SHP77 (cell line): ENCODE measurements around the gene SERPINA10.
"Not testable (repeated sequence)": the region's sequence is repeated elsewhere in the genome, so short reads cannot be mapped to it uniquely, and the experiment has no call there.

Source experiments
- DNase-seq, 2 experiments: peaks; one replicate each; lab custom pipeline; 2025; lab: John Stamatoyannopoulos, UW

The SERPINA10 gene

GRCh38 chr14:94284221-94284620 lies 8.8 kb downstream of the SERPINA10 start:
- DNase-seq = no peak

DNA sequence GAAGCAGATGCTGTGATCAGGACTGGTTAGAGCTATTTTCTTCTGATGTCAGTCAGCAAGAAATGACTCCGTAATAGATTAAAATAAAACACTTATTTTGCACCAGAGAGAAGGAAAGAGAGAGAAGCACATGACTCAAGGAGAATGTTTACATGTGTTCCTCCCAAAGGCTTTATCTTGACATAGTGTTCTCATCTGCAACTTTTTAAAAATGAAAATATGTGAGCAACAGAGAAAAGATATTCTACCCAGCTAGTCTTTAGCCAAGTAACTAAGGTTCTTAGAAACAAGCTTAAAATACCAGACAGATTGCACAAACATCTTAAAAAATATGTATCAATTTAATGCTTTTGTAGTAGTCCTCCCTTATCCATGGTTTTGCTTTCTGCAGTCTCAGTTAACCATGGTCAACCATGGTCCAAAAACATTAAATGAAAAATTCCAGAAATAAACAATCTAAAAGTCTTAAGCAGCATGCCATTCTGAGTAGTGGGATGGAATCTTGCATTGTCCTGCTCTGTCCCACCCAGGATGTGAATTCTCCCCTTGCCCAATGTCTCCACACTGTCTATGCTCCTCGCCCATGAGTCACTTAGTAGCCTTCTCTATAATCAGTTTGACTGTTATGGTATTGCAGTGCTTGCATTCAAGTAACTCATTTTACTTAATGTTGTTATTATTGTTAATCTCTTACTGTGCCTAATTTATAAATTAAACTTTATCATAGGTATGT lies 9.9 kb downstream of the SERPINA10 start:
- no peak for DNase-seq

GRCh38 chr14:94278731-94279130 lies 14.3 kb downstream of the SERPINA10 start:
- no peak for DNase-seq

DNA sequence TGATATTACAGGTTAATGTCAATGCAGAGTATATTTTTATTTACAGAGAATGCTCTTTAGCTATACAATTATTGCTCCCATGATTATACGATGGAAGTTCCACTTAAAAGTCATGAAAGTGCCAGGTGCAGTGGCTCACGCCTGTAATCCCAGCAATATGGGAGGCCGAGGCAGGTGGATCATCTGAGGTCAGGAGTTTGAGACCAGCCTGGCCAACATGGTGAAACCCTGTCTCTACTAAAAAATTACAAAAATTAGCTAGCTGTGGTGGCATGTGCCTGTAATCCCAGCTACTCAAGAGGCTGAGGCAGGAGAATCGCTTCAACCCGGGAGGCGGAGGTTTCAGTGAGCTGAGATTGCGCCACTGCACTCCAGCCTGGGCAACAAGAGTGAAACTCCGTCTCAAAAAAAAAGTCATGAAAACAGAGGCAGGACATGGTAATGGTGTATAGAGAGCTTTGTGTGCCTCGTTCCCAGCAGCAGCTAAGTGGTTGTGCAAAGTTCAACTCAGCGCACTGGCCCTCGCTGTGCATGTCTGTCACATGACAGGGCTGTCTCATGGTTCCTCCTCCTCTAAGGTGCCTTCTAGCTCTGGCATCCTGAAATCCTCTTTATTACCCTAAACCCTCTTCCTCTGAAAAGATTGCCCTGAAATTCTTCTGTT lies 16.0 kb downstream of the SERPINA10 start:
- not testable (repeated sequence) for DNase-seq

DNA sequence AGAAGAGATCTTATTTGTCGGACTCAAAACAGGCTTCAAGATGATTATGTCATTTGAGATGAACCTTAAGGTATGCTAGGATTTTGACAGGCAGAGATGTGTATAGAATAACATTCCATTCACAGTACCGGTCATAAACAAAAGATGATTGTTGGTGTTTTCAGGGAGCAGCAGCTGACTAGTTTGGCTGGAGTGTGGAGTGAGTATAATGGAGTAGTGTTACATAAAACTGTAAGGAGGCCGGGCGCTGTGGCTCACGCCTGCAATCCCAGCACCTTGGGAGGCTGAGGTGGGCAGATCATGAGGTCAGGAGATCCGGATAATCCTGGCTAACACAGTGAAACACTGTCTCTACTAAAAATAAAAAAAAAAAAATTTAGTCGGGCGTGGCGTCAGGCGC lies 23.9 kb downstream of the SERPINA10 start:
- no peak for DNase-seq

DNA sequence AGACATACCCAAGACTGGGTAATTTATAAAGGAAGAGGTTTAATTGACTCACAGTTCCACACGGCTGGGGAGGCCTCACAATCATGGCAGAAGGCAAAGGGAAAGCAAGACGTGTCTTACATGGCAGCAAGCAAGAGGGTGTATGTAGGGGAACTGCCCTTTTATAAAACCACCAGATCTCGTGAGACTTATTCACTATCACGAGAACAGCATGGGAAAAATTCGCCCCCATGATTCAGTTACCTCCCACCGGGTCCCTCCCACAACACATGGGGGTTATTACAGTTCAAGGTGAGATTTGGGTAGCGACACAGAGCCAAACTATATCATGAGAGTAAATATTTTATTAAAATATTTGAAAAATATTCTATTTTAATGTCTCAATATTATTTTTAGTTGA lies 24.5 kb downstream of the SERPINA10 start:
- DNase-seq = not testable (repeated sequence)

- no peak for DNase-seq
These were observed 25.7 kb downstream of the SERPINA10 start for GRCh38 chr14:94267352-94267751.

DNA sequence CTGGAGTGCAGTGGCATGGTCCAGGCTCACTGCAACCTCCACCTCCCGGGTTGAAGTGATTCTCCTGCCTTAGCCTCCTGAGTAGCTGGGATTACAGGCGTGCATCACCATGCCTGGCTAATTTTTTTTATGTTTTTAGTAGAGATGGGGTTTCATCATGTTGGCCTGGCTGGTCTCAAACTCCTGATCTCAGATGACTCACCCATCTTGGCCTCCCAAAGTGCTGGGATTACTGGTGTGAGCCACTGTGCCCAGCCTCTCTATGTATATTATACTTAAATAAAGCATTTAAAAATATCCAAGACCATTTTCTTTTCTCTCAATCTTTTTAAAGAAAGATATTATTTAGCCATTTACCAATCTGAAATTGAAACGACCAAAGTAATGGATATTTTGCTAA lies 28.9 kb downstream of the SERPINA10 start:
- not testable (repeated sequence) for DNase-seq

DNA sequence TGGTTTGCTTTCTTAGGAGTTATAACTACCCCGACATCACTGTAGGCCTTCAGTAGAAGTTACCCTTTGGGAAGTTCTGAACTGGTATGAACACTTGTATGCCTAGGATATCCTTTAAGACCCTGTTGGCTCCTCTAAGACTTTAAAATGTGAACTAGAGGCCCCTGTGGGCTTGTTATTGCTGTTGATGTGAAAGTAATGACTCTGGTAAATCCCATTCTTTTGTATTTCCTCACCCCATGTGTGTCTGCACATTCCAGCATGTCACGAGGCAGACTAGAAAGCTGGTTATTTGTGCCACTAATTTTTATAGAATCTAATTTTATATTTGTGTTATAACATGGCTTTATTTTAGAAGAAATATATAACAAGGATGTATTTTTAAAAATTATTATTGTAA lies 48.9 kb downstream of the SERPINA10 start:
- DNase-seq = no peak

- no peak for DNase-seq
These were observed 53.7 kb downstream of the SERPINA10 start for GRCh38 chr14:94239406-94239805.

DNA sequence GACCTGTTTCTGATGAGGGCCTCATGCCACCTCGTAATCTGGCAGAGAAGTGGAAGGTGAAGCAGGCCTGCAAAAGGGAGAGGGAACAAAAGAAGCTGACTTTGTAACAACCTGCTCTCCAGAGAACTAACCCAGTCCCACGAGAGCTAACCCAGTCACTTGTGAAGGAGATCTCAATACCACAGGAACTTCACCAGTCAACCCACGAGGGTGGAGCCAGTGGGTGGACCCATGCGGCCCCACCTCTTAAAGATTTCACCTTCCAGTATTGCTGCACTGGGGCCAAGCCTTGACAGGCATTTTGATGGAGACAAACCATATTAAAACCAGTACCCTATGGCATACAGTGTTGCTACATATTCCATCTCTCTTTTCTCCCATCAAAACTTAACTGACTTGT lies 55.1 kb downstream of the SERPINA10 start:
- DNase-seq = no peak

GRCh38 chr14:94237046-94237445 lies 56.0 kb downstream of the SERPINA10 start:
- no peak for DNase-seq
